Activated naive CD8-positive, alpha-beta T cell treated with anti-CD3 and anti-CD28 coated beads, Interleukin-2, amount 10 ng/mL, durations not matched to agents 7 days and 5 days (primary cell): ENCODE data around the gene RPS6KA5. TPM values are rescaled to one million over a fixed set of nuclear protein-coding genes. Genes with fewer than 3 reads are reported as not detected.
"Not testable (repeated sequence)": the region's sequence is repeated elsewhere in the genome, so short reads cannot be mapped to it uniquely, and the experiment has no call there.

Source experiments
- ATAC-seq: fragments of 150-1000 bp; cut with Tn5 transposase; one replicate; pipeline ENCODE4 v1.10.0; 2021; ENCODE audit warnings: low read depth, moderate library complexity
- POLR2A ChIA-PET: fragments of 350-600 bp; sonication (Branson Sonifier 250); formaldehyde crosslinking; loops from one replicate; lab custom pipeline; 2021; ENCODE audit warnings: antibody characterized with exemption; lab: Charles Lee
- DNase-seq: peaks from one replicate; pipeline ENCODE4 v3.0.0; 2021
- H3K27ac Mint-ChIP-seq: one replicate; pipeline ENCODE4 v1.8.0; 2022; ENCODE audit warnings: mild to moderate bottlenecking, mixed read lengths
- H3K27me3 Mint-ChIP-seq: one replicate; pipeline ENCODE4 v1.8.0; 2022; ENCODE audit warnings: mild to moderate bottlenecking, moderate library complexity, mixed read lengths
- H3K36me3 Mint-ChIP-seq: one replicate; pipeline ENCODE4 v1.8.0; 2021; ENCODE audit warnings: mild to moderate bottlenecking, mixed read lengths
- H3K4me1 Mint-ChIP-seq: one replicate; pipeline ENCODE4 v1.8.0; 2021; ENCODE audit warnings: mixed read lengths
- H3K4me3 Mint-ChIP-seq: one replicate; pipeline ENCODE4 v1.8.0; 2022; ENCODE audit warnings: mild to moderate bottlenecking, moderate library complexity, mixed read lengths
- H3K9me3 Mint-ChIP-seq: one replicate; pipeline ENCODE4 v1.8.0; 2021; ENCODE audit warnings: mixed read lengths
- total RNA-seq, 2 experiments: library from RNA; stranded (reverse); gene quantifications; one replicate each; pipeline ENCODE4 v1.2.3, GENCODE V29; 2021

RPS6KA5 gene
- total RNA-seq, 2 experiments from 2014 or later, result 45.3 to 48.1 TPM

DNA sequence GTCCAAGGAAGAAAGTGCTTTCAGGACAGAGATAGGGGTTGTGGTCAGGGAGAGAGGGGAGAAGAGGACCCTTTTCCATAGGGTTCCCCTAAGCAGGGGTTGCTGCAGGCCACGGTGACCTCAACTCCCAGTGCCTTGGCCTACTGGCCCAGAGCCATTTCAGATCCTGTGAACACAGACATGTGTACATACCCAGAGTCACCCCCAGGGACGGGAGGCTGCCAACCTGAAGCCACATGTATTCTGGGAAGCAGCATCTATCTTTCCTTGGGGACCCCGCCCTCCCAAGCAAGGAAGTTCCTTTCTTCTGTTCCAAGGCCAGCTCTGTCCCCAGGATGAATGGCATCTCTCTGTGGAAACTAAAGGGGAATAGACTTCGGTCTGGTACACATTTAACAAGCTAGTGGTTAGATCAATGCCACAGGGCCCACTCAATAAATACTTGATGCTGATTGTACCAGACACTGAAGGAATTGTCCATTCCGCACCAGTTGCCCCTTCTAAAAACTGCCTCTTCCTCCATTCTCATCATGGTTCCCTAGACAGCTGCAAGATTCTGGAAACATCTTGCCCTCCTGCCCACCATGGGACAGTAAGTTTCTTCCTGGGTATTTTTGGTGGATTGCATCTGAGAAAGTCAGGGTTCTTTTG lies 28.3 kb upstream of the RPS6KA5 start:
- POLR2A ChIA-PET, result interaction anchor here (0.8 to 1.3 kb wide), 3 partner anchors 27 to 28 kb away, joined by 3 read pairs; partner anchors contain the start of gene RPS6KA5

GRCh38 chr14:91087470-91087869 lies 27.0 kb upstream of the RPS6KA5 start:
- POLR2A ChIA-PET, result interaction anchor here (1.3 kb wide), 1 partner anchor 28 kb away, joined by 3 read pairs; no protein-coding TSS in a partner anchor
- not testable (repeated sequence) for DNase-seq, ATAC-seq, H3K9me3 Mint-ChIP-seq, H3K27me3 Mint-ChIP-seq
- Mint-ChIP-seq H3K4me1 (peaks cover 27% of the 10 kb centered on the region), H3K27ac (peak overlapping the region; percentile 47), H3K36me3 (peaks cover 12% of the 10 kb centered on the region), H3K4me3 (peak overlapping the region; percentile 3)

More for the DNA sequence above, 28.3 kb upstream of the RPS6KA5 start:
- Mint-ChIP-seq H3K4me3 (no peak overlapping the region), H3K4me1 (peaks cover 22% of the 10 kb centered on the region), H3K36me3 (peaks cover 10% of the 10 kb centered on the region), H3K9me3 (peaks cover 2% of the 10 kb centered on the region), H3K27me3 (no peaks in the 10 kb centered on the region), H3K27ac (no peak overlapping the region)
- DNase-seq (no peak), ATAC-seq (no peak)

DNA sequence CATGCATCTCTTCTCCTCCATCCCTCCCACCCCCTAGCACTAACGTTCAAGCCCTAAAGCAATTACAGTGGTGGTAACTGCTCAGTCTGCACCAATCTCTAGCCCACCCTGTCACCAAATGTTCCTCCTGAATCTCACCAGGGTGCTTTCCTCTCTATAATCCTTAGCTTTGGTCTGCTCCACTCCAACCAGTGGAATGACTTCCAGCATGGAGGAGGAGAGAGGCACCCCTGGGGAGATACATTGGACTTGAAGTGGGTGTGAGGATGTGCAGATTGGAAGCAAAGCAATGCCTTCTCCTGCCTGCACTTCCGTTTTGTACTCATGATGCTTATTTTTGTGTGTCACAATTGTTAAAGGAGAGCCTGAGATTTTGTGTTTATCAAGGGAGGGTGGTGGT lies 24.1 kb upstream of the RPS6KA5 start:
- POLR2A ChIA-PET, result no interaction called here
- peaks cover 30% of the 10 kb centered on the region for H3K4me1 Mint-ChIP-seq
- peak overlapping the region; percentile 58 for H3K27ac Mint-ChIP-seq
- H3K4me3 Mint-ChIP-seq, result no peak overlapping the region
- ATAC-seq (no peak), DNase-seq (no peak)
- no peaks in the 10 kb centered on the region for H3K27me3 Mint-ChIP-seq
- H3K36me3 Mint-ChIP-seq, result peaks cover 25% of the 10 kb centered on the region
- H3K9me3 Mint-ChIP-seq, result peaks cover 2% of the 10 kb centered on the region

- Mint-ChIP-seq H3K27ac (peak overlapping the region; percentile 6), H3K36me3 (peaks cover 23% of the 10 kb centered on the region), H3K27me3 (no peaks in the 10 kb centered on the region), H3K9me3 (peaks cover 2% of the 10 kb centered on the region), H3K4me3 (no peak overlapping the region), H3K4me1 (peaks cover 42% of the 10 kb centered on the region)
- POLR2A ChIA-PET, result interaction anchor here (0.6 to 1.8 kb wide), 3 partner anchors 18 to 112 kb away, joined by 3 to 4 read pairs (median 4); partner anchors contain the start of gene RPS6KA5
- DNase-seq (no peak), ATAC-seq (no peak)
Observed at GRCh38 chr14:91082282-91082681, 21.8 kb upstream of the RPS6KA5 start.

- no peak for ATAC-seq
- H3K27me3 Mint-ChIP-seq, result no peaks in the 10 kb centered on the region
- peak overlapping the region; percentile 70 for H3K27ac Mint-ChIP-seq
- peak overlapping the region; percentile 60 for H3K4me3 Mint-ChIP-seq
- POLR2A ChIA-PET, result interaction anchor here (0.5 to 4.1 kb wide), 5 partner anchors 11 to 35 kb away, joined by 3 to 37 read pairs (median 7); partner anchors contain the start of gene RPS6KA5
- peaks cover 56% of the 10 kb centered on the region for H3K4me1 Mint-ChIP-seq
- peaks cover 2% of the 10 kb centered on the region for H3K9me3 Mint-ChIP-seq
- no peak for DNase-seq
- H3K36me3 Mint-ChIP-seq, result peaks cover 30% of the 10 kb centered on the region
Observed at GRCh38 chr14:91080071-91080470, 19.6 kb upstream of the RPS6KA5 start.

DNA sequence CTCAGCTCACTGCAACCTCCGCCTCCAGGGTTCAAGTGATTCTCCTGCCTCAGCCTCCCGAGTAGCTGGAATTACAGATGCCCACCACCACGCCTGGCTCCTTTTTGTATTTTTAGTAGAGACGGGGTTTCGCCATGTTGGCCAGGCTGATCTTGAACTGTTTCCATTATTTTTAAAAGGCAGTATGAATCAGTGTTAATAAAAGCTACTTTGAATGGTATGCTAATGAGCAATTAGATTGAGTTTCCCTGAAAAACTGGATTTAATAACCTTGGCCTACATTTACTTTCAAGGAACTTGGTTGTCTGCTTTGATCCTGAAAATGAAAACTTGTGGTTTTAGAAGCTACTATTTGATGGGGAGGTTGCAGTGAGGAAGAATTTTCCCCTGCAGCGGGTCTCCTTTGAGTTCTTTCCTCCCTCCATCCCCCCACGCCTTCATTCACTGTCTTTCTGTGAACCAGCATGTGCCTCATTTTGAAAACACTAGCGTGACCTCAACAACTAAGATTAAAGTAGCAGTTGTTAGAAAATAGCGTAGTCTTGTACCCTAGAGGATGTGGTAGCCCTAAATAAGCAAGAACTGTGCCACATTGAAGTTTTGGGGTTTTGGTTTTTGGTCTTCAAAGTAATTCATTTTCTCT lies 17.8 kb upstream of the RPS6KA5 start:
- peak; percentile 97 for ATAC-seq
- peaks cover 26% of the 10 kb centered on the region for H3K36me3 Mint-ChIP-seq
- POLR2A ChIA-PET, result interaction anchor here (0.6 to 4.1 kb wide), 10 partner anchors 9 to 167 kb away, joined by 3 to 37 read pairs (median 5); partner anchors contain the start of genes DGLUCY and RPS6KA5
- peak overlapping the region; percentile 63 for H3K4me3 Mint-ChIP-seq
- H3K4me1 Mint-ChIP-seq, result peaks cover 57% of the 10 kb centered on the region
- peak; percentile 36 for DNase-seq
- peaks cover 3% of the 10 kb centered on the region for H3K9me3 Mint-ChIP-seq
- H3K27ac Mint-ChIP-seq, result peak overlapping the region; percentile 88
- no peaks in the 10 kb centered on the region for H3K27me3 Mint-ChIP-seq

- DNase-seq (no peak), ATAC-seq (no peak)
- peaks cover 20% of the 10 kb centered on the region for H3K36me3 Mint-ChIP-seq
- peak overlapping the region; percentile 77 for H3K27ac Mint-ChIP-seq
- H3K4me3 Mint-ChIP-seq, result no peak overlapping the region
- POLR2A ChIA-PET, result no interaction called here
- H3K4me1 Mint-ChIP-seq, result peaks cover 53% of the 10 kb centered on the region
- H3K27me3 Mint-ChIP-seq, result no peaks in the 10 kb centered on the region
- H3K9me3 Mint-ChIP-seq, result peaks cover 5% of the 10 kb centered on the region
Observed at GRCh38 chr14:91075553-91075952, 15.1 kb upstream of the RPS6KA5 start.

DNA sequence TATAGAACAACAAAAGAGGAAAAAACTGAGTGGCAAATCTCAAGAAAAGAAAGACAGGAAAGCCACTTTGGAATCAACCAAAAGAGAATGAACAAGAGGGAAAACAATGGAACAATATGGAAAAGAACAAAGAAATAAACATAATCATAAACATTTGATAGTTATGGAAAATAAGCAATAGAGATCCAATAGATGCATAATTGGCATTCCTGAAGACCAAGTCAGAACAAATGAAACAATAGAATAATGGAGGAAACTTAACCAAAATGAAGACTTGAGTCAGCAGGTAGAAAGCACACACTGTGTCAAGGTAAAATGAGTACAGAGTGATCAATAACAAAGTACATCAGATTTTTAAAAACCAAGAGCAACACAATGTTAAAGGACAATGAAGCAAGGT lies 10.1 kb upstream of the RPS6KA5 start:
- peak overlapping the region; percentile 15 for H3K27ac Mint-ChIP-seq
- no peak for DNase-seq
- peaks cover 7% of the 10 kb centered on the region for H3K9me3 Mint-ChIP-seq
- no peak overlapping the region for H3K4me3 Mint-ChIP-seq
- H3K4me1 Mint-ChIP-seq, result peaks cover 46% of the 10 kb centered on the region
- H3K36me3 Mint-ChIP-seq, result peaks cover 26% of the 10 kb centered on the region
- no peak for ATAC-seq
- POLR2A ChIA-PET, result interaction anchor here (1.7 kb wide), 1 partner anchor 10 kb away, joined by 7 read pairs; the partner anchor contains the start of gene RPS6KA5
- no peaks in the 10 kb centered on the region for H3K27me3 Mint-ChIP-seq

DNA sequence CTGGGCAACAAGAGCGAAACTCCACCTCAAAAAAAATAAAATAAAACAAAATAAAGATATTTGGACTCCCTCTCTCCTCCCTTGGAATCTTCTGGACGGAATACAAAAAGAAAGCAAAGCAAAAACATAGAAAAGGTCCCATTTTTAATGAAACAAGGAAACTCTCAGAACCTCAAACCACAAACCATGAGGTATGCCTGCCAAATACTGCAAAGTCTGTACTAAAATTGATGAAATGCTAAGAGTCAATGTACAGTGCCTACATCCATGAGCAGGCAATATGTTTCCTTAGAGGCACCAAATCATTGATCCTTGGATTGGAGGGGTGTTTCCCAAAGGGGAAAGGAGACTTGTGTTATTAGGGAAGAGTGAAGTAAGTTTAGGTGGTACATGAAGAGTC lies 8.2 kb upstream of the RPS6KA5 start:
- POLR2A ChIA-PET, result interaction anchor here (1.7 to 2.1 kb wide), 2 partner anchors 8 to 10 kb away, joined by 7 to 10 read pairs; partner anchors contain the start of gene RPS6KA5
- Mint-ChIP-seq H3K27ac (peak overlapping the region; percentile 92), H3K9me3 (peaks cover 3% of the 10 kb centered on the region), H3K36me3 (peaks cover 30% of the 10 kb centered on the region), H3K27me3 (no peaks in the 10 kb centered on the region), H3K4me1 (peaks cover 53% of the 10 kb centered on the region), H3K4me3 (peak overlapping the region; percentile 71)
- ATAC-seq, result peak; percentile 55
- no peak for DNase-seq

- H3K27ac Mint-ChIP-seq, result peak overlapping the region; percentile 92
- peaks cover 33% of the 10 kb centered on the region for H3K36me3 Mint-ChIP-seq
- DNase-seq, result no peak
- peaks cover 3% of the 10 kb centered on the region for H3K9me3 Mint-ChIP-seq
- H3K4me3 Mint-ChIP-seq, result peak overlapping the region; percentile 60
- ATAC-seq, result peak; percentile 33
- H3K4me1 Mint-ChIP-seq, result peaks cover 57% of the 10 kb centered on the region
- POLR2A ChIA-PET, result interaction anchor here (0.6 to 1.6 kb wide), 4 partner anchors 9 to 177 kb away, joined by 3 to 12 read pairs (median 3); partner anchors contain the start of gene GPR68
- H3K27me3 Mint-ChIP-seq, result no peaks in the 10 kb centered on the region
Observed at GRCh38 chr14:91067186-91067585, 6.7 kb upstream of the RPS6KA5 start.

- peaks cover 55% of the 10 kb centered on the region for H3K4me1 Mint-ChIP-seq
- peaks cover 27% of the 10 kb centered on the region for H3K36me3 Mint-ChIP-seq
- POLR2A ChIA-PET, result interaction anchor here (0.5 to 0.7 kb wide), 3 partner anchors 12 to 43 kb away, joined by 4 to 6 read pairs (median 5); no protein-coding TSS in a partner anchor
- no peaks in the 10 kb centered on the region for H3K27me3 Mint-ChIP-seq
- ATAC-seq (no peak), DNase-seq (no peak)
- no peak overlapping the region for H3K4me3 Mint-ChIP-seq
- no peaks in the 10 kb centered on the region for H3K9me3 Mint-ChIP-seq
- peak overlapping the region; percentile 76 for H3K27ac Mint-ChIP-seq
Observed at GRCh38 chr14:91065266-91065665, 4.8 kb upstream of the RPS6KA5 start.

DNA sequence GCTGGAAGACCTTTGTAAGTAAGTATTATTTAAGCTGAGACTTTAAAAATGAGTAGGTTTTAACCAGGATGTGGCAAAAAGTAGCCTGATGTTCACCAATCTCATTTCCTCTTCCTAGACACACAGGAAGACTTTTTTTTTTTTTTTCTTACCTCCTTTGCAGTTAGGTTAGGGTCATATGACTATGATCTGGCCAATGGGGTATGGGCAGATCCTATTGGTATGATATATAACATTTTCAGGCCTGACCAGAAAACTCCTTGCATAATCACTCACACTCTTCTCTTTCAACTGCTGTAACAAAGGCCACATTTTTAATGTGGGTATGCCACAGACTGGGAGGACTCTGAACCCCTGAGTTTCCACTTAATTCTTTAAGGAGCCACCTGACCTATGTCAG lies 2.7 kb upstream of the RPS6KA5 start:
- Mint-ChIP-seq H3K36me3 (peaks cover 28% of the 10 kb centered on the region), H3K27ac (peak overlapping the region; percentile 95), H3K4me1 (peaks cover 53% of the 10 kb centered on the region), H3K9me3 (no peaks in the 10 kb centered on the region), H3K27me3 (no peaks in the 10 kb centered on the region), H3K4me3 (peak overlapping the region; percentile 66)
- no peak for DNase-seq
- POLR2A ChIA-PET, result interaction anchor here (0.7 to 5.4 kb wide), 7 partner anchors 10 to 1899 kb away, joined by 3 to 37 read pairs (median 3); no protein-coding TSS in a partner anchor
- peak; percentile 27 for ATAC-seq

GRCh38 chr14:91062600-91062999 lies 2.2 kb upstream of the RPS6KA5 start:
- POLR2A ChIA-PET, result interaction anchor here (0.7 to 5.4 kb wide), 6 partner anchors 10 to 1899 kb away, joined by 3 to 37 read pairs (median 4); no protein-coding TSS in a partner anchor
- Mint-ChIP-seq H3K36me3 (peaks cover 30% of the 10 kb centered on the region), H3K4me3 (peak overlapping the region; percentile 66), H3K27ac (peak overlapping the region; percentile 95), H3K4me1 (peaks cover 53% of the 10 kb centered on the region), H3K9me3 (no peaks in the 10 kb centered on the region), H3K27me3 (no peaks in the 10 kb centered on the region)
- DNase-seq, result no peak
- no peak for ATAC-seq
